IMR-90 (cell line): ENCODE data around the gene TENT5A. TPM values are rescaled to one million over a fixed set of nuclear protein-coding genes. Genes with fewer than 3 reads are reported as not detected.

Experiments used
- ATAC-seq: fragments of 200-7000 bp; cut with Tn5 transposase; 2 replicates; pipeline ENCODE4 v1.9.1; 2020; ENCODE audit warnings: low read depth, mild to moderate bottlenecking, moderate library complexity
- BruUV-seq: library from RNA; stranded (reverse); fragments of 400-500 nt; replicated peaks from 2 replicates; lab custom pipeline; 2021; lab: Mats Ljungman, UMichigan
- CTCF ChIA-PET: fragments of 300-600 bp; formaldehyde crosslinking; extraction: SDS; loops from one replicate; lab custom pipeline; 2021; ENCODE audit warnings: antibody characterized with exemption; lab: Yijun Ruan, JAX
- POLR2A ChIA-PET: fragments of 300-600 bp; sonication (Branson Sonifier 250); formaldehyde crosslinking; loops from one replicate; lab custom pipeline; 2022; ENCODE audit warnings: antibody characterized with exemption; ENCODE audit not compliant: unreplicated experiment; lab: Charles Lee
- DNase-seq: peaks from one replicate; pipeline ENCODE4 v3.0.0; 2013
- H2AFZ ChIP-seq: replicated peaks from 2 replicates; pipeline ENCODE3; 2013; ENCODE audit warnings: low read length, mild to moderate bottlenecking; ENCODE audit not compliant: poor library complexity
- H2AK5ac ChIP-seq: 2 replicates; pipeline ENCODE4 v1.6.1; 2013; ENCODE audit warnings: low read depth, low read length, inconsistent platforms
- H2AK9ac ChIP-seq: replicated peaks from 2 replicates; pipeline ENCODE3; 2013; ENCODE audit warnings: mild to moderate bottlenecking, low read depth, low read length, moderate library complexity; ENCODE audit not compliant: poor library complexity
- H2BK120ac ChIP-seq: 2 replicates; pipeline ENCODE4 v1.6.1; 2013; ENCODE audit warnings: low read depth, low read length, inconsistent platforms
- H2BK15ac ChIP-seq: 3 replicates; pipeline ENCODE4 v1.6.1; 2013; ENCODE audit warnings: low read depth, low read length, inconsistent platforms
- H2BK20ac ChIP-seq: 2 replicates; pipeline ENCODE4 v1.6.1; 2013; ENCODE audit warnings: low read depth, mild to moderate bottlenecking, inconsistent platforms, low read length, moderate library complexity
- H2BK5ac ChIP-seq: 2 replicates; pipeline ENCODE4 v1.6.1; 2013; ENCODE audit warnings: mild to moderate bottlenecking, low read depth, low read length, inconsistent platforms; ENCODE audit not compliant: poor library complexity, severe bottlenecking
- H3K14ac ChIP-seq: replicated peaks from 2 replicates; pipeline ENCODE4 v1.6.1; 2013; ENCODE audit warnings: low read depth, low read length, inconsistent platforms
- H3K18ac ChIP-seq: 2 replicates; pipeline ENCODE4 v1.6.1; 2013; ENCODE audit warnings: low read depth, low read length, control low read depth
- H3K23ac ChIP-seq: 2 replicates; pipeline ENCODE4 v1.6.1; 2013; ENCODE audit warnings: low read depth, low read length, inconsistent platforms
- H3K27ac ChIP-seq: 2 replicates; pipeline ENCODE4 v1.5.1; 2013; ENCODE audit warnings: mild to moderate bottlenecking, control low read depth, low read length; ENCODE audit not compliant: insufficient read depth
- H3K27me3 ChIP-seq: 2 replicates; pipeline ENCODE4 v1.6.1; 2013; ENCODE audit warnings: low read length; ENCODE audit not compliant: control insufficient read depth, insufficient read depth
- H3K36me3 ChIP-seq: 2 replicates; pipeline ENCODE4 v1.6.1; 2013; ENCODE audit warnings: low read length, mixed read lengths; ENCODE audit not compliant: control insufficient read depth, insufficient read depth
- H3K4ac ChIP-seq: 2 replicates; pipeline ENCODE4 v1.6.1; 2013; ENCODE audit warnings: low read depth, low read length, inconsistent platforms
- H3K4me1 ChIP-seq: 2 replicates; pipeline ENCODE4 v1.6.1; 2013; ENCODE audit warnings: low read length, mixed read lengths; ENCODE audit not compliant: control insufficient read depth, insufficient read depth
- H3K4me2 ChIP-seq: 2 replicates; pipeline ENCODE4 v1.6.1; 2013; ENCODE audit warnings: low read depth, mild to moderate bottlenecking, control low read depth, low read length, moderate library complexity
- H3K4me3 ChIP-seq: 2 replicates; pipeline ENCODE4 v1.5.1; 2013; ENCODE audit warnings: low read depth, mild to moderate bottlenecking, control low read depth, low read length, moderate library complexity; ENCODE audit not compliant: insufficient read depth
- H3K56ac ChIP-seq: 2 replicates; pipeline ENCODE4 v1.6.1; 2013; ENCODE audit warnings: low read length, inconsistent platforms; ENCODE audit not compliant: insufficient read depth; ENCODE audit errors: extremely low read depth
- H3K79me1 ChIP-seq, 2 experiments: 2 replicates each; pipeline ENCODE4 v1.6.1; 2013; ENCODE audit warnings: low read length in 2 of 2, inconsistent platforms in 1 of 2, low read depth in 1 of 2
- H3K9ac ChIP-seq: 2 replicates; pipeline ENCODE4 v1.6.1; 2013; ENCODE audit warnings: low read depth, low read length, control low read depth
- H3K9me1 ChIP-seq: 2 replicates; pipeline ENCODE4 v1.6.1; 2013; ENCODE audit warnings: low read length, inconsistent platforms; ENCODE audit not compliant: insufficient read depth
- H3K9me3 ChIP-seq: 2 replicates; pipeline ENCODE4 v1.6.1; 2013; ENCODE audit warnings: low read length; ENCODE audit not compliant: control insufficient read depth, insufficient read depth
- H4K20me1 ChIP-seq: 2 replicates; pipeline ENCODE4 v1.6.1; 2013; ENCODE audit warnings: low read length, inconsistent platforms; ENCODE audit not compliant: insufficient read depth
- H4K5ac ChIP-seq: 2 replicates; pipeline ENCODE4 v1.6.1; 2013; ENCODE audit warnings: mild to moderate bottlenecking, low read depth, low read length, control low read depth
- H4K8ac ChIP-seq, 2 experiments: 2 replicates each; pipeline ENCODE4 v1.6.1; 2013; ENCODE audit warnings: low read depth in 2 of 2, low read length in 2 of 2, control low read depth in 1 of 2, inconsistent platforms in 1 of 2
- H4K91ac ChIP-seq: 2 replicates; pipeline ENCODE4 v1.6.1; 2013; ENCODE audit warnings: low read depth, low read length, inconsistent platforms; ENCODE audit not compliant: insufficient read depth
- BHLHE40 ChIP-seq: fragments of 150-350 bp; IDR thresholded peaks from 2 replicates; pipeline ENCODE4 v1.6.1; 2016; ENCODE audit warnings: mild to moderate bottlenecking, low read depth, low read length
- CEBPB ChIP-seq: IDR thresholded peaks from 2 replicates; pipeline ENCODE4 v1.6.1; 2012; ENCODE audit warnings: low read depth, low read length, improper control_type of control experiment
- CHD1 ChIP-seq: IDR thresholded peaks from 2 replicates; pipeline ENCODE4 v1.6.1; 2012; ENCODE audit warnings: low read depth, low read length, improper control_type of control experiment
- ELK1 ChIP-seq: fragments of 150-350 bp; IDR thresholded peaks from 2 replicates; pipeline ENCODE4 v1.6.1; 2016; ENCODE audit warnings: low read depth, mild to moderate bottlenecking, low read length, moderate library complexity, borderline replicate concordance
- FOS ChIP-seq: fragments of 150-350 bp; IDR thresholded peaks from 2 replicates; pipeline ENCODE4 v1.6.1; 2016; ENCODE audit warnings: low read depth, low read length
- MAFK ChIP-seq: IDR thresholded peaks from 2 replicates; pipeline ENCODE4 v1.6.1; 2012; ENCODE audit warnings: low read depth, low read length, improper control_type of control experiment
- MAZ ChIP-seq: IDR thresholded peaks from 2 replicates; pipeline ENCODE4 v1.6.1; 2012; ENCODE audit warnings: low read depth, mild to moderate bottlenecking, low read length, improper control_type of control experiment, moderate library complexity, borderline replicate concordance
- POLR2A ChIP-seq: IDR thresholded peaks from 2 replicates; pipeline ENCODE4 v1.6.1; 2012; ENCODE audit warnings: mild to moderate bottlenecking, low read depth, low read length
- RAD21 ChIP-seq: IDR thresholded peaks from 2 replicates; pipeline ENCODE4 v1.6.1; 2012; ENCODE audit warnings: low read length, improper control_type of control experiment
- RCOR1 ChIP-seq: IDR thresholded peaks from 2 replicates; pipeline ENCODE4 v1.6.1; 2012; ENCODE audit warnings: mild to moderate bottlenecking, low read length, improper control_type of control experiment; ENCODE audit not compliant: insufficient replicate concordance
- SMC3 ChIP-seq: fragments of 150-350 bp; IDR thresholded peaks from 2 replicates; pipeline ENCODE4 v1.6.1; 2016; ENCODE audit warnings: low read depth, mild to moderate bottlenecking, antibody characterized with exemption, low read length, moderate library complexity
- WGBS, 2 experiments: methylation state at CpG; one replicate each; pipeline versions ENCODE4 v1.1.5 to v1.1.7; 2013; ENCODE audit warnings: missing lambda C conversion rate in 2 of 2; ENCODE audit not compliant: insufficient read length in 1 of 2; ENCODE audit errors: extremely low coverage in 2 of 2; 5-methylcytosine and 5-hydroxymethylcytosine counted together
- dilution Hi-C: fragments of 300-500 bp; cut with HindIII; formaldehyde crosslinking; loops from one replicate; pipeline ENCODE4 v1.14.3; 2018; ENCODE audit warnings: low sequenced_read_pairs; ENCODE audit not compliant: unreplicated experiment
- in situ Hi-C: fragments of 300-500 bp; cut with MboI; formaldehyde crosslinking; loops from 3 replicates; pipeline ENCODE4 v1.14.3; 2019; ENCODE audit warnings: low sequenced_read_pairs, inconsistent platforms, mixed read lengths
- intact Hi-C: fragments of 100-400 bp; cut with micrococcal nuclease; formaldehyde crosslinking; loops from 2 replicates; pipeline ENCODE4 v1.10.0; 2022
- polyA plus RNA-seq, 3 experiments: library from polyadenylated mRNA; depleted of rRNA; stranded (reverse); fragments of >200 nt; gene quantifications; 2 replicates each; pipeline ENCODE4 v1.2.3, GENCODE V29; 2012; ENCODE audit warnings: low replicate concordance in 1 of 3
- total RNA-seq: library from RNA; depleted of rRNA; stranded (reverse); fragments of >200 nt; gene quantifications from 2 replicates; pipeline ENCODE4 v1.2.3, GENCODE V29; 2012
- TF ChIP-seq, protein P1 (sequence below): conservative IDR thresholded peaks from 2 replicates; pipeline ENCODE4 v1.5.1; 2012; ENCODE audit warnings: mild to moderate bottlenecking, low read depth, low read length, improper control_type of control experiment
- TF ChIP-seq, protein P2 (sequence below): fragments of 150-350 bp; IDR thresholded peaks from 2 replicates; pipeline ENCODE4 v1.6.1; 2017; ENCODE audit warnings: mild to moderate bottlenecking, antibody characterized with exemption, low read length, low read depth

Gene TENT5A
- total and polyA plus RNA-seq, 2 of the 4 experiments (the other 2 are of a cell fraction) = 3.5 to 10.8 TPM

- H3K4me1 ChIP-seq = no peaks in the 10 kb centered on the region; the same call in 1 of the 2 replicates
- no peak overlapping the region for H2AFZ ChIP-seq
- H3K9ac ChIP-seq = no peak overlapping the region
- H3K4me3 ChIP-seq = no peak overlapping the region
- in situ Hi-C loops = no loop called here
- no peak overlapping the region for H4K8ac ChIP-seq
- no peak for ATAC-seq
- CTCF ChIA-PET = interaction anchor here (0.6 kb wide), 1 partner anchor 39 kb away, joined by 3 read pairs; no protein-coding TSS in a partner anchor
- no peak for DNase-seq
- H4K91ac ChIP-seq = no peak overlapping the region
- H2BK15ac ChIP-seq = no peak overlapping the region
- no peak overlapping the region for H2AK9ac ChIP-seq
- H3K36me3 ChIP-seq = no peaks in the 10 kb centered on the region
- H3K79me1 ChIP-seq = no peaks in the 10 kb centered on the region
- H3K27ac ChIP-seq = no peak overlapping the region
- no peak overlapping the region for H3K14ac ChIP-seq
- no peak overlapping the region for H3K56ac ChIP-seq
- no CpG with 5 or more reads among the region's 2 CpGs for whole genome bisulfite sequencing, 2 experiments
- no peak overlapping the region for H4K5ac ChIP-seq
- no peak for TF ChIP-seq RAD21
- no peak for TF ChIP-seq MAFK
- TF ChIP-seq POLR2A = no peak
- no peak for TF ChIP-seq CHD1
- TF ChIP-seq ELK1 = no peak
- no peak for TF ChIP-seq SMC3
- TF ChIP-seq CEBPB = no peak
- TF ChIP-seq FOS = no peak
- no peak for TF ChIP-seq MAZ
- TF ChIP-seq BHLHE40 = no peak
- TF ChIP-seq RCOR1 = no peak
- TF ChIP-seq, protein P1, sequence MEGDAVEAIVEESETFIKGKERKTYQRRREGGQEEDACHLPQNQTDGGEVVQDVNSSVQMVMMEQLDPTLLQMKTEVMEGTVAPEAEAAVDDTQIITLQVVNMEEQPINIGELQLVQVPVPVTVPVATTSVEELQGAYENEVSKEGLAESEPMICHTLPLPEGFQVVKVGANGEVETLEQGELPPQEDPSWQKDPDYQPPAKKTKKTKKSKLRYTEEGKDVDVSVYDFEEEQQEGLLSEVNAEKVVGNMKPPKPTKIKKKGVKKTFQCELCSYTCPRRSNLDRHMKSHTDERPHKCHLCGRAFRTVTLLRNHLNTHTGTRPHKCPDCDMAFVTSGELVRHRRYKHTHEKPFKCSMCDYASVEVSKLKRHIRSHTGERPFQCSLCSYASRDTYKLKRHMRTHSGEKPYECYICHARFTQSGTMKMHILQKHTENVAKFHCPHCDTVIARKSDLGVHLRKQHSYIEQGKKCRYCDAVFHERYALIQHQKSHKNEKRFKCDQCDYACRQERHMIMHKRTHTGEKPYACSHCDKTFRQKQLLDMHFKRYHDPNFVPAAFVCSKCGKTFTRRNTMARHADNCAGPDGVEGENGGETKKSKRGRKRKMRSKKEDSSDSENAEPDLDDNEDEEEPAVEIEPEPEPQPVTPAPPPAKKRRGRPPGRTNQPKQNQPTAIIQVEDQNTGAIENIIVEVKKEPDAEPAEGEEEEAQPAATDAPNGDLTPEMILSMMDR = no peak
- TF ChIP-seq, protein P2, sequence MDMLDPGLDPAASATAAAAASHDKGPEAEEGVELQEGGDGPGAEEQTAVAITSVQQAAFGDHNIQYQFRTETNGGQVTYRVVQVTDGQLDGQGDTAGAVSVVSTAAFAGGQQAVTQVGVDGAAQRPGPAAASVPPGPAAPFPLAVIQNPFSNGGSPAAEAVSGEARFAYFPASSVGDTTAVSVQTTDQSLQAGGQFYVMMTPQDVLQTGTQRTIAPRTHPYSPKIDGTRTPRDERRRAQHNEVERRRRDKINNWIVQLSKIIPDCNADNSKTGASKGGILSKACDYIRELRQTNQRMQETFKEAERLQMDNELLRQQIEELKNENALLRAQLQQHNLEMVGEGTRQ = no peak
- H2BK5ac ChIP-seq = no peak overlapping the region
- no peak overlapping the region for H3K18ac ChIP-seq
- H3K4me2 ChIP-seq = no peak overlapping the region
- no TSS peak for BruUV-seq
- H2BK20ac ChIP-seq = no peak overlapping the region
- H3K27me3 ChIP-seq = no peaks in the 10 kb centered on the region
- no peaks in the 10 kb centered on the region for H3K9me3 ChIP-seq
- H2AK5ac ChIP-seq = no peak overlapping the region
- H2BK120ac ChIP-seq = no peak overlapping the region
- H4K20me1 ChIP-seq = no peaks in the 10 kb centered on the region
- H3K4ac ChIP-seq = no peak overlapping the region
- no peak overlapping the region for H3K23ac ChIP-seq
- intact Hi-C loops = no loop called here
- dilution Hi-C loops = no loop called here
- no peaks in the 10 kb centered on the region for H3K9me1 ChIP-seq
- POLR2A ChIA-PET = no interaction called here
Measured at GRCh38 chr6:81781624-81782023, 29.1 kb upstream of the TENT5A start.
